Measurements from ENCODE around the gene RBPJ. TPM values are rescaled to one million over a fixed set of nuclear protein-coding genes. Genes with fewer than 3 reads are reported as not detected.
"Not testable (repeated sequence)": the region's sequence is repeated elsewhere in the genome, so short reads cannot be mapped to it uniquely, and the experiment has no call there.

The RBPJ gene
- polyA plus RNA-seq, 4 donors, result 13.0 to 50.6 (median 17.8) TPM

DNA sequence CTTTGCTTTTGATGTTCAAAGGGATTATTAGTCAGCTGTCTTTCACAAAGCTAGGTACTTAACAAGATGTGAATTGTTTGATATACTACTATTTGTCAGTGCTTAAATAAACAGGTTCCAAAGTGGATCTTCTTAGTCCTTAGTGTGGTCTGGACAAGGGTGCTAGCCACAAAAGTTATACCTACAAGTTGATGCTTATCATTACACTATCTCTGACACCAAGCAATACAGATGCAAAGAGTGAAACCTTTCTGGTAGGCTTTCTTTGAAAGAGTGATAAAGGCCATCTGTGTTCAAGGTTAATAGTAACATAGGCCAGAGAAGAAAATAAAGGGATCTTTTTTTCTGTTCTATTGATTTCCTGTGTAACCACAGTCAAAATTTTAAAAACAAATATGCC is 12.2 kb upstream of the RBPJ start:
- no peaks in the 10 kb centered on the region for H3K27me3 ChIP-seq (ENCODE audit: control insufficient read depth in 3 of 3, insufficient read depth in 3 of 3, low read length in 3 of 3)
- no peaks in the 10 kb centered on the region for H3K9me3 ChIP-seq (ENCODE audit: control insufficient read depth in 2 of 2, insufficient read depth in 1 of 2, low read depth in 1 of 2, low read length in 1 of 2)
- H3K4me3 ChIP-seq (ENCODE audit: low read depth in 1 of 3, low read length in 3 of 3), result no peak overlapping the region
- H3K36me3 ChIP-seq (ENCODE audit: control insufficient read depth in 3 of 3, insufficient read depth in 2 of 3, low read depth in 1 of 3, low read length in 3 of 3), result no peaks in the 10 kb centered on the region
- no peak for FAIRE-seq
- DNase-seq, result no peak
- H3K27ac ChIP-seq (ENCODE audit: low read depth in 1 of 3, low read length in 2 of 3), result no peak overlapping the region
- no peaks in the 10 kb centered on the region for H3K4me1 ChIP-seq (ENCODE audit: control insufficient read depth in 3 of 3, insufficient read depth in 2 of 3, low read depth in 1 of 3, low read length in 2 of 3)

GRCh38 chr4:26310264-26310663 is 10.6 kb upstream of the RBPJ start:
- 62 to 73% (median 63%) methylated on average over 2 of the region's 2 CpGs for WGBS, 3 donors
- H3K9me3 ChIP-seq (ENCODE audit: control insufficient read depth in 2 of 2, insufficient read depth in 1 of 2, low read depth in 1 of 2, low read length in 1 of 2), result peaks cover 0 to 9% of the 10 kb centered on the region in 2 donors
- H3K27ac ChIP-seq (ENCODE audit: low read depth in 1 of 3, low read length in 2 of 3), result no peak overlapping the region
- H3K36me3 ChIP-seq (ENCODE audit: control insufficient read depth in 3 of 3, insufficient read depth in 2 of 3, low read depth in 1 of 3, low read length in 3 of 3), result no peaks in the 10 kb centered on the region
- H3K27me3 ChIP-seq (ENCODE audit: control insufficient read depth in 3 of 3, insufficient read depth in 3 of 3, low read length in 3 of 3), result no peaks in the 10 kb centered on the region
- no peak for FAIRE-seq
- H3K4me1 ChIP-seq (ENCODE audit: control insufficient read depth in 3 of 3, insufficient read depth in 2 of 3, low read depth in 1 of 3, low read length in 2 of 3), result no peaks in the 10 kb centered on the region
- no peak for DNase-seq
- H3K4me3 ChIP-seq (ENCODE audit: low read depth in 1 of 3, low read length in 3 of 3), result no peak overlapping the region

GRCh38 chr4:26311633-26312032 is 9.2 kb upstream of the RBPJ start:
- no peaks in the 10 kb centered on the region for H3K36me3 ChIP-seq (ENCODE audit: control insufficient read depth in 3 of 3, insufficient read depth in 2 of 3, low read depth in 1 of 3, low read length in 3 of 3)
- H3K9me3 ChIP-seq (ENCODE audit: control insufficient read depth in 2 of 2, insufficient read depth in 1 of 2, low read depth in 1 of 2, low read length in 1 of 2), result peaks cover 0 to 15% of the 10 kb centered on the region in 2 donors
- H3K4me3 ChIP-seq (ENCODE audit: low read depth in 1 of 3, low read length in 3 of 3), result no peak overlapping the region
- no peaks in the 10 kb centered on the region for H3K4me1 ChIP-seq (ENCODE audit: control insufficient read depth in 3 of 3, insufficient read depth in 2 of 3, low read depth in 1 of 3, low read length in 2 of 3)
- DNase-seq (no peak), FAIRE-seq (no peak)
- no peak overlapping the region for H3K27ac ChIP-seq (ENCODE audit: low read depth in 1 of 3, low read length in 2 of 3)
- no peaks in the 10 kb centered on the region for H3K27me3 ChIP-seq (ENCODE audit: control insufficient read depth in 3 of 3, insufficient read depth in 3 of 3, low read length in 3 of 3)

DNA sequence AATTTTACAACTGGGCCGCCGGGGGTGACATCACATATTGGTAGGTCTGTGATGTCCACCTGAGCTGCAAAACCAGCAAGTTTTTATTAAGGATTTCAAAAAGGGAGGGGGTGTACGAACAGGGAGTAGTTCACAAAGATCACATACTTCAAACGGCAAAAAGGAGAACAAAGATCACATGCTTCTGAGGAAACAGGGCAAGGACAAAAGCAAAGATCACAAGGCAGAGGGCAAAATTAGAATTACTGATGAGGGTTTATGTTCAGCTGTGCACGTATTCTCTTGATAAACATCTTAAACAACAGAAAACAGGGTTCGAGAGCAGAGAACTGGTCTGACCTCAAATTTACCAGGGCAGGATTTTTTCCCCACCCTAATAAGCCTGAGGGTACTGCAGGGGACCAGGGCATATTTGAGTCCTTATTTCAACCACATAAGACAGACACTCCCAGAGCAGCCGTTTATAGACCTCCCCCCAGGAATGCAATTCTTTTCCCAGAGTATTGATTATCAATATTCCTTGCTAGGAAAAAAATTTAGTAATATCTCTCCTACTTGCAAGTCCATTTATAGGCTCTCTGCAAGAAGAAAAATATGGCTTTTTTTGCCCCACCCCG is 5.4 kb upstream of the RBPJ start:
- not testable (repeated sequence) for DNase-seq; H3K36me3 ChIP-seq (ENCODE audit: control insufficient read depth in 3 of 3, insufficient read depth in 2 of 3, low read depth in 1 of 3, low read length in 3 of 3); H3K4me3 ChIP-seq (ENCODE audit: low read depth in 1 of 3, low read length in 3 of 3); H3K4me1 ChIP-seq (ENCODE audit: control insufficient read depth in 3 of 3, insufficient read depth in 2 of 3, low read depth in 1 of 3, low read length in 2 of 3); FAIRE-seq; H3K27me3 ChIP-seq (ENCODE audit: control insufficient read depth in 3 of 3, insufficient read depth in 3 of 3, low read length in 3 of 3); H3K27ac ChIP-seq (ENCODE audit: low read depth in 1 of 3, low read length in 2 of 3)
- WGBS, 3 donors, result 86 to 90% (median 86%) methylated on average over 8 of the region's 8 CpGs
- peaks cover 0 to 28% of the 10 kb centered on the region in 2 donors for H3K9me3 ChIP-seq (ENCODE audit: control insufficient read depth in 2 of 2, insufficient read depth in 1 of 2, low read depth in 1 of 2, low read length in 1 of 2)

GRCh38 chr4:26317766-26318165 is 3.0 kb upstream of the RBPJ start:
- 84 to 91% (median 87%) methylated on average over 2 of the region's 2 CpGs for WGBS, 3 donors
- no peak overlapping the region for H3K27ac ChIP-seq (ENCODE audit: low read depth in 1 of 3, low read length in 2 of 3)
- FAIRE-seq (no peak), DNase-seq (no peak)
- no peaks in the 10 kb centered on the region for H3K27me3 ChIP-seq (ENCODE audit: control insufficient read depth in 3 of 3, insufficient read depth in 3 of 3, low read length in 3 of 3)
- no peak overlapping the region for H3K4me3 ChIP-seq (ENCODE audit: low read depth in 1 of 3, low read length in 3 of 3)
- no peaks in the 10 kb centered on the region for H3K36me3 ChIP-seq (ENCODE audit: control insufficient read depth in 3 of 3, insufficient read depth in 2 of 3, low read depth in 1 of 3, low read length in 3 of 3)
- peaks cover 0 to 5% (median 0%) of the 10 kb centered on the region in 3 donors for H3K4me1 ChIP-seq (ENCODE audit: control insufficient read depth in 3 of 3, insufficient read depth in 2 of 3, low read depth in 1 of 3, low read length in 2 of 3)
- H3K9me3 ChIP-seq (ENCODE audit: control insufficient read depth in 2 of 2, insufficient read depth in 1 of 2, low read depth in 1 of 2, low read length in 1 of 2), result peaks cover 0 to 28% of the 10 kb centered on the region in 2 donors

DNA sequence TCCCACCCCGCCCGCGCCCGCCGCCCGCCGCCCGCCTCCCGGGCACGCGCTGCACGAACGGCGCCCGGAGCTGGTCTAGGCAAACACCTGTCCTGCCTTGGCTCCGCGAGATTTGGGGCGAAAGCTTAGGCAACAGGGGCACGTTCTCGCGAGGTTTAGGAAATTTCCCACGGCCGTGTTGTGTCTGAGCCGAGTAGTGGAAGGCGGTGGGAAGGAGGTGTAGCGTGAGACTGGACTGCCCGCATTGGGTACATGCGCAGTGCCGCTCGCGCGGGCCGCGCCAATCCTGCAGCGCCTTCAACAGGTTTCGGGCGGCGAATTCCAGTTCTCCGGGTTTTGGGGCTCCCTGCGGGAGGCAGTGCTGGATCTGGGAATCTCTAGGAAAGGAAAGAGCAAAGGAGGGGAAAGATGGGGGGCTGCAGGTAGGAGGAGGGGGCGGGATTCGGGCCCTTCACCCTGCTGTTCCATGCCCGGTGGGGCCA is 1.3 kb upstream of the RBPJ start:
- Histone ChIP-seq H3K27ac (ENCODE audit: low read depth in 1 of 3, low read length in 2 of 3) (peak overlapping the region; percentile 90 to 97 (median 94)), H3K27me3 (ENCODE audit: control insufficient read depth in 3 of 3, insufficient read depth in 3 of 3, low read length in 3 of 3) (no peaks in the 10 kb centered on the region), H3K4me1 (ENCODE audit: control insufficient read depth in 3 of 3, insufficient read depth in 2 of 3, low read depth in 1 of 3, low read length in 2 of 3) (peaks cover 0 to 7% (median 3%) of the 10 kb centered on the region in 3 donors), H3K4me3 (ENCODE audit: low read depth in 1 of 3, low read length in 3 of 3) (peak overlapping the region; percentile 79 to 91 (median 81)), H3K9me3 (ENCODE audit: control insufficient read depth in 2 of 2, insufficient read depth in 1 of 2, low read depth in 1 of 2, low read length in 1 of 2) (peaks cover 0 to 25% of the 10 kb centered on the region in 2 donors), H3K36me3 (ENCODE audit: control insufficient read depth in 3 of 3, insufficient read depth in 2 of 3, low read depth in 1 of 3, low read length in 3 of 3) (no peaks in the 10 kb centered on the region)
- peak; percentile 99 to 100 for DNase-seq
- FAIRE-seq, result no peak
- WGBS, 3 donors, result 0% methylated on average over 39 to 43 of the region's 43 CpGs

DNA sequence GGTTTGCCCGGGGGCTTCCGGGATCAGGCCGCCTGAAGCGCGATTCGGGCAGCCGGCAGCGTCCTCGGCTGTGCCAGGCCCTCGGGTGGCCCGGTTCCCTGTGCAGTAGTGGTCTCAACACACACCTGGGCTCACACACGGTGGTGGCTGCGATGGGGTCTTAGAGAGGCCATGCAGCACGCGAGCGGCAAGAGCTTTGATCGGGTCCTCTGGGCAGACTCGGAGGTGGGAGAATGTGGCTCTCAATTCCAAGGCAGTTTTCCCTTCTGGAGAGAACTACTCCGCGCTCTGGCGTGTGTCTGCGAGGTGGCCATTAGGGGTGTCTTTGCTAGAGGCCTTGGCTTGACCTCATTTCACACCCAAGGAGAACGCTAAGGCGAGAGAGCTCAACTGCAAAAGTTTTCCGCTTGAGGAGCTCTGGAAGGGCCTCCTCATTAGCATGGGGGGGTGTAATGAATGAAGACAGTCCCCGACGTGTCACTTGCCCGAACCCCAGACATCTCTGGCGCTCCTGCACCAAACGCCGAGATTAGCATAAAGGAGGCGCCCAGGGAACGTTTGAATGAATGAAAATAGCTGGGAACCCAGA is 771 bp upstream of the RBPJ start:
- Histone ChIP-seq H3K36me3 (ENCODE audit: control insufficient read depth in 3 of 3, insufficient read depth in 2 of 3, low read depth in 1 of 3, low read length in 3 of 3) (no peaks in the 10 kb centered on the region), H3K27ac (ENCODE audit: low read depth in 1 of 3, low read length in 2 of 3) (peak overlapping the region; percentile 90 to 94 (median 92)), H3K4me1 (ENCODE audit: control insufficient read depth in 3 of 3, insufficient read depth in 2 of 3, low read depth in 1 of 3, low read length in 2 of 3) (peaks cover 0 to 7% (median 3%) of the 10 kb centered on the region in 3 donors), H3K27me3 (ENCODE audit: control insufficient read depth in 3 of 3, insufficient read depth in 3 of 3, low read length in 3 of 3) (no peaks in the 10 kb centered on the region), H3K4me3 (ENCODE audit: low read depth in 1 of 3, low read length in 3 of 3) (peak overlapping the region; percentile 79 to 91 (median 81)), H3K9me3 (ENCODE audit: control insufficient read depth in 2 of 2, insufficient read depth in 1 of 2, low read depth in 1 of 2, low read length in 1 of 2) (peaks cover 0 to 21% of the 10 kb centered on the region in 2 donors)
- DNase-seq (no peak), FAIRE-seq (no peak)
- 0% methylated on average over 32 to 33 of the region's 33 CpGs for WGBS, 3 donors

- no peak for FAIRE-seq
- peak overlapping the region; percentile 81 to 92 (median 91) for H3K4me3 ChIP-seq (ENCODE audit: low read depth in 1 of 3, low read length in 3 of 3)
- peak; percentile 32 to 53 for DNase-seq
- WGBS, 3 donors, result 1% methylated on average over 44 to 52 of the region's 52 CpGs
- no peaks in the 10 kb centered on the region for H3K27me3 ChIP-seq (ENCODE audit: control insufficient read depth in 3 of 3, insufficient read depth in 3 of 3, low read length in 3 of 3)
- peaks cover 0 to 13% of the 10 kb centered on the region in 2 donors for H3K9me3 ChIP-seq (ENCODE audit: control insufficient read depth in 2 of 2, insufficient read depth in 1 of 2, low read depth in 1 of 2, low read length in 1 of 2)
- peaks cover 0 to 7% (median 3%) of the 10 kb centered on the region in 3 donors for H3K4me1 ChIP-seq (ENCODE audit: control insufficient read depth in 3 of 3, insufficient read depth in 2 of 3, low read depth in 1 of 3, low read length in 2 of 3)
- H3K36me3 ChIP-seq (ENCODE audit: control insufficient read depth in 3 of 3, insufficient read depth in 2 of 3, low read depth in 1 of 3, low read length in 3 of 3), result no peaks in the 10 kb centered on the region
- H3K27ac ChIP-seq (ENCODE audit: low read depth in 1 of 3, low read length in 2 of 3), result peak overlapping the region in 2 of 3 donors; percentile 85 to 94
Observed at GRCh38 chr4:26321373-26322221, 783 bp downstream of the RBPJ start.
